Activated CD8-positive, alpha-beta memory T cell treated with anti-CD3 and anti-CD28 coated beads for 36 hours (primary cell): ENCODE results near the gene BIVM. TPM values are rescaled to one million over a fixed set of nuclear protein-coding genes. Genes with fewer than 3 reads are reported as not detected.
"Not testable (repeated sequence)": the region's sequence is repeated elsewhere in the genome, so short reads cannot be mapped to it uniquely, and the experiment has no call there.

ENCODE experiments used
- CTCF ChIA-PET: fragments of 350-600 bp; sonication (Branson Sonifier 250); formaldehyde crosslinking; loops from one replicate; lab custom pipeline; 2021; ENCODE audit warnings: antibody characterized with exemption; lab: Charles Lee
- POLR2A ChIA-PET: fragments of 350-600 bp; sonication (Branson Sonifier 250); formaldehyde crosslinking; loops from one replicate; lab custom pipeline; 2021; ENCODE audit warnings: antibody characterized with exemption; lab: Charles Lee
- total RNA-seq, 2 experiments: library from RNA; stranded (reverse); gene quantifications; one replicate each; pipeline ENCODE4 v1.2.3, GENCODE V29; 2021

BIVM gene
- total RNA-seq, 2 experiments from 2014 or later, result 21.8 to 22.9 TPM

- ChIA-PET POLR2A (interaction anchor here (0.8 kb wide), 1 partner anchor 20 kb away, joined by 3 read pairs; no protein-coding TSS in a partner anchor), CTCF (no interaction called here)
Observed at GRCh38 chr13:102779436-102780159, 19.3 kb upstream of the BIVM start.

GRCh38 chr13:102780656-102781055 lies 18.3 kb upstream of the BIVM start:
- POLR2A ChIA-PET, CTCF ChIA-PET: not testable (repeated sequence)

GRCh38 chr13:102781591-102781990 lies 17.3 kb upstream of the BIVM start:
- ChIA-PET POLR2A (no interaction called here), CTCF (no interaction called here)

- ChIA-PET CTCF (interaction anchor here (2.0 to 2.4 kb wide), 2 partner anchors 11 to 16 kb away, joined by 5 to 10 read pairs; partner anchors contain the start of gene TEX30), POLR2A (interaction anchor here (0.8 kb wide), 1 partner anchor 11 kb away, joined by 4 read pairs; the partner anchor contains the start of gene TEX30)
Observed at GRCh38 chr13:102784483-102784882, 14.4 kb upstream of the BIVM start.

GRCh38 chr13:102788683-102789082 lies 10.2 kb upstream of the BIVM start:
- CTCF ChIA-PET, result no interaction called here
- POLR2A ChIA-PET, result no interaction called here

GRCh38 chr13:102792396-102792795 lies 6.5 kb upstream of the BIVM start:
- CTCF ChIA-PET, result no interaction called here
- POLR2A ChIA-PET, result no interaction called here

GRCh38 chr13:102793611-102794355 lies 5.1 kb upstream of the BIVM start:
- ChIA-PET POLR2A (no interaction called here), CTCF (interaction anchor here (0.9 kb wide), 1 partner anchor 25 kb away, joined by 3 read pairs; no protein-coding TSS in a partner anchor)

GRCh38 chr13:102799426-102800144 lies 666 bp downstream of the BIVM start:
- ChIA-PET POLR2A (interaction anchor here (0.6 to 2.2 kb wide), 6 partner anchors 20 to 202 kb away, joined by 3 to 22 read pairs (median 12); partner anchors contain the start of genes ERCC5, TEX30 and TPP2), CTCF (interaction anchor here (1.3 to 2.0 kb wide), 8 partner anchors 15 to 218 kb away, joined by 4 to 11 read pairs (median 9); partner anchors contain the start of genes ERCC5 and TEX30)

GRCh38 chr13:102800145-102801041 lies 1.5 kb downstream of the BIVM start:
- POLR2A ChIA-PET, result interaction anchor here (0.6 to 2.2 kb wide), 5 partner anchors 20 to 203 kb away, joined by 3 to 22 read pairs (median 13); partner anchors contain the start of genes ERCC5, TEX30 and TPP2
- CTCF ChIA-PET, result interaction anchor here (0.7 to 2.0 kb wide), 11 partner anchors 14 to 230 kb away, joined by 3 to 11 read pairs (median 6); partner anchors contain the start of genes ERCC5 and TEX30

GRCh38 chr13:102805680-102806079 lies 6.8 kb downstream of the BIVM start:
- ChIA-PET POLR2A (no interaction called here), CTCF (no interaction called here)

- CTCF ChIA-PET, result no interaction called here
- POLR2A ChIA-PET, result no interaction called here
Observed at GRCh38 chr13:102807699-102808098, 8.8 kb downstream of the BIVM start.

GRCh38 chr13:102812611-102813287 lies 13.8 kb downstream of the BIVM start:
- CTCF ChIA-PET, result interaction anchor here (2.4 kb wide), 1 partner anchor 12 kb away, joined by 6 read pairs; no protein-coding TSS in a partner anchor
- POLR2A ChIA-PET, result no interaction called here

GRCh38 chr13:102814025-102814607 lies 15.2 kb downstream of the BIVM start:
- CTCF ChIA-PET, result interaction anchor here (1.0 to 2.4 kb wide), 2 partner anchors 14 to 78 kb away, joined by 3 to 6 read pairs; no protein-coding TSS in a partner anchor
- POLR2A ChIA-PET, result no interaction called here

GRCh38 chr13:102814793-102815192 lies 15.9 kb downstream of the BIVM start:
- ChIA-PET CTCF (interaction anchor here (1.0 to 2.4 kb wide), 2 partner anchors 15 to 78 kb away, joined by 3 to 6 read pairs; no protein-coding TSS in a partner anchor), POLR2A (no interaction called here)

GRCh38 chr13:102815788-102816187 lies 16.9 kb downstream of the BIVM start:
- ChIA-PET CTCF (no interaction called here), POLR2A (no interaction called here)

GRCh38 chr13:102816708-102817107 lies 17.8 kb downstream of the BIVM start:
- POLR2A ChIA-PET, result no interaction called here
- CTCF ChIA-PET, result no interaction called here

- CTCF ChIA-PET, result no interaction called here
- POLR2A ChIA-PET, result no interaction called here
Observed at GRCh38 chr13:102817241-102817640, 18.3 kb downstream of the BIVM start.
